WTC11 (cell line): ENCODE data around the gene SLC10A7.

ENCODE experiments used
- ZNF423 ChIP-seq: fragments of 250-450 bp; sonication (Bioruptor Pico); IDR thresholded peaks from 2 replicates; pipeline ENCODE4 v2.1.2; 2022; ENCODE audit warnings: mild to moderate bottlenecking, moderate library complexity
- TF ChIP-seq, protein P1 (sequence below): fragments of 250-450 bp; sonication (Bioruptor Pico); IDR thresholded peaks from 2 replicates; pipeline ENCODE4 v1.9.0; 2021; ENCODE audit warnings: mild to moderate bottlenecking

DNA sequence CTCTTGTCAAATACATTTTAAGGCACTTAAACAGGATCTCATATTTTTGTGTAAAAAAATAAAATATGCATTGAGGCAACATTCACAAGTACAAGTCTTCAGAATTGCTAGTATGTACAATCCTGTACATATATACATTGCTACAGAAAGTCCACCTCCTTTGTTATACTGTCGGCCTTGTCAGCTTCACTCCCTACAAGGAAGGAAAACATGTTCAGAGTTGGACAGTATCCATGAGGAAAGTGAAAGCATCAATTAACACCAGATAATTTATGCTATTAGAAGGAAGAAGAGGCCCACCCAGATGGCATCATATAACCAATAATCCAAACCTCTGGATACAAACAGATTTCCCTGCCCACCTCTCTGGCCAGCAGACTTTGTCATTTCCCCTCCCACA lies 265.4 kb downstream of the SLC10A7 start:
- TF ChIP-seq, protein P1, sequence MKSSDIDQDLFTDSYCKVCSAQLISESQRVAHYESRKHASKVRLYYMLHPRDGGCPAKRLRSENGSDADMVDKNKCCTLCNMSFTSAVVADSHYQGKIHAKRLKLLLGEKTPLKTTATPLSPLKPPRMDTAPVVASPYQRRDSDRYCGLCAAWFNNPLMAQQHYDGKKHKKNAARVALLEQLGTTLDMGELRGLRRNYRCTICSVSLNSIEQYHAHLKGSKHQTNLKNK (CRISPR knock-in tag) = no peak
- TF ChIP-seq ZNF423 (CRISPR knock-in tag) = no peak
